SH-SY5Y (cell line): ENCODE results near the gene DBH.

Source experiments
- GATA2 ChIP-seq: IDR thresholded peaks from 2 replicates; pipeline ENCODE4 v1.6.1; 2011; ENCODE audit warnings: mild to moderate bottlenecking, low read depth, low read length
- GATA3 ChIP-seq: IDR thresholded peaks from 2 replicates; pipeline ENCODE4 v1.6.1; 2011; ENCODE audit warnings: low read depth, mild to moderate bottlenecking, low read length, moderate library complexity

DNA sequence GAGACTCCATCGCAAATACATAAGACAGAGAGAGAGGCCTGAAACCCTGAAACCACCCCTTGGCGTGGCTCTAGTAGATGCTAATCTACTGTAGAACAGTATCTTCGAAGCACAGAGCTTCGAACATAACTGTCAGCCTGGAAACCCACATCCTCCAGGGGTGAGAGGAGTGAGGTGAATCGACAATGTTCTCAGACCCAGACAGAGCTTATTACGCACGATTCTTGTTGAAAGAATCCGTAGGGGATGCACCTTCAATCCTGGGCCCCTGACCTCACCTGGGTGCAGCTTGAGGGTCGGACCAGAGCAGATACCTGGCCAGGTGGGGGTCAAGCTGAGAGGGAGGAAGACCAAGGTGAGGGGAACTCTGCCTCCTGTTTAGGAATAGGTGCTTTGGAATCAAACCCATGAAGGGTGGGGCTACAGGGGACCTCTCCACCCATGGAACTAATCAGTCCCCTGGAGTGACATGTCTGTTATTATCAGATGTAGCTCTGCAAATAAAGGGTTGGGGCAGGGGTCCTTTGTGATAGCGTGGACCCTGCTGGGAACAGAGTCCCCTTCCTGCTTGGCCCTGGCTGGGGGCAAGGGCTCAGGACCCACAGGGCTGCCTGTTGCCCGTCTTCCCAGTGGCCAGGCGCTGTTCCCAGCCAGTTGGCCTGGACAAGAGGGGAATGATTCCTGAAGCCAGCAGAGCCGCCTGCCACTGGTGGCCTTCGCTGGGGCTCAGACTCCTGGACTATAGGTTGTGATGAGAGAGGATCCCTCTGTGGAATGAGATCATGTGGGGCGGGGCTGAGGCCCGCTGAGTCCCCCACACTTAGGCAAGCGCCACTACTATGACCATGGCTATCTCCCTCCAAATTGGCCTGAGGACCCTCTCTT is 41.2 kb downstream of the DBH start:
- no peak for TF ChIP-seq GATA2
- no peak for TF ChIP-seq GATA3
